ENCODE measurements around the gene TIMELESS. TPM values are rescaled to one million over a fixed set of nuclear protein-coding genes. Genes with fewer than 3 reads are reported as not detected.
A peak's percentile ranks its signal among the peaks of the same experiment; 100 is the strongest.

The TIMELESS gene
- total and polyA plus RNA-seq, 4 donors = 7.3 to 11.2 (median 9.0) TPM

- Histone ChIP-seq H3K36me3 (ENCODE audit: control insufficient read depth in 4 of 4, insufficient read depth in 4 of 4, low read length in 4 of 4) (peaks cover 0 to 2% (median under 1%) of the 10 kb centered on the region in 4 donors), H3K27ac (ENCODE audit: low read depth in 1 of 2, low read length in 1 of 2) (peak within 1 kb of the TSS; percentile 89 to 91), H3K27me3 (ENCODE audit: control insufficient read depth in 3 of 3, insufficient read depth in 3 of 3, low read length in 2 of 3) (no peaks in the 10 kb centered on the region), H3K4me3 (peak within 1 kb of the TSS; percentile 82), H3K9ac (ENCODE audit: insufficient read depth in 1 of 2, low read length in 2 of 2) (peak within 1 kb of the TSS; percentile 87 to 98), H3K9me3 (ENCODE audit: control insufficient read depth in 4 of 4, insufficient read depth in 3 of 4, low read length in 3 of 4) (no peaks in the 10 kb centered on the region), H3K4me1 (ENCODE audit: control insufficient read depth in 5 of 5, insufficient read depth in 5 of 5, low read length in 5 of 5) (peaks cover 0 to 13% (median 9%) of the 10 kb centered on the region in 5 donors)
- DNase-seq (peak; percentile 95 to 97 (median 95)), ATAC-seq (ENCODE audit: insufficient read depth, low FRiP score) (peak; percentile 96)
- peak; percentile 34 for TF ChIP-seq CTCF (IDR thresholded peaks at IDR 0.05; ENCODE audit: control extremely low read depth, extremely low read depth)
- WGBS, 2 donors = 0 to 1% methylated on average over 43 of the region's 43 CpGs
Observed at GRCh38 chr12:56468216-56469006, 19.2 kb upstream of the TIMELESS start, which contains the start of gene SPRYD4. Gene SPRYD4, plus strand, starts transcription at chr12:56468578. Its CDS starts 14 bp downstream, at chr12:56468592.

GRCh38 chr12:56462565-56462964, 13.3 kb upstream of the TIMELESS start:
- no peaks in the 10 kb centered on the region for H3K9me3 ChIP-seq (ENCODE audit: control insufficient read depth in 4 of 4, insufficient read depth in 3 of 4, low read length in 3 of 4)
- H3K36me3 ChIP-seq (ENCODE audit: control insufficient read depth in 4 of 4, insufficient read depth in 4 of 4, low read length in 4 of 4) = no peaks in the 10 kb centered on the region
- H3K27me3 ChIP-seq (ENCODE audit: control insufficient read depth in 3 of 3, insufficient read depth in 3 of 3, low read length in 2 of 3) = no peaks in the 10 kb centered on the region
- DNase-seq = no peak
- H3K9ac ChIP-seq (ENCODE audit: insufficient read depth in 1 of 2, low read length in 2 of 2) = no peak overlapping the region
- TF ChIP-seq CTCF (IDR thresholded peaks at IDR 0.05; ENCODE audit: control extremely low read depth, extremely low read depth) = no peak
- peaks cover 0 to 3% (median 0%) of the 10 kb centered on the region in 5 donors for H3K4me1 ChIP-seq (ENCODE audit: control insufficient read depth in 5 of 5, insufficient read depth in 5 of 5, low read length in 5 of 5)
- no peak overlapping the region for H3K27ac ChIP-seq (ENCODE audit: low read depth in 1 of 2, low read length in 1 of 2)
- H3K4me3 ChIP-seq = no peak overlapping the region
- ATAC-seq (ENCODE audit: insufficient read depth, low FRiP score) = no peak

GRCh38 chr12:56461235-56462159, 12.3 kb upstream of the TIMELESS start:
- no peak overlapping the region for H3K4me3 ChIP-seq
- 87 to 93% methylated on average over 11 of the region's 11 CpGs for WGBS, 2 donors
- no peaks in the 10 kb centered on the region for H3K27me3 ChIP-seq (ENCODE audit: control insufficient read depth in 3 of 3, insufficient read depth in 3 of 3, low read length in 2 of 3)
- ATAC-seq (ENCODE audit: insufficient read depth, low FRiP score) (no peak), DNase-seq (no peak)
- H3K27ac ChIP-seq (ENCODE audit: low read depth in 1 of 2, low read length in 1 of 2) = no peak overlapping the region
- peaks cover 0 to 3% (median 0%) of the 10 kb centered on the region in 5 donors for H3K4me1 ChIP-seq (ENCODE audit: control insufficient read depth in 5 of 5, insufficient read depth in 5 of 5, low read length in 5 of 5)
- TF ChIP-seq CTCF (IDR thresholded peaks at IDR 0.05; ENCODE audit: control extremely low read depth, extremely low read depth) = no peak
- H3K9ac ChIP-seq (ENCODE audit: insufficient read depth in 1 of 2, low read length in 2 of 2) = no peak overlapping the region
- no peaks in the 10 kb centered on the region for H3K9me3 ChIP-seq (ENCODE audit: control insufficient read depth in 4 of 4, insufficient read depth in 3 of 4, low read length in 3 of 4)
- no peaks in the 10 kb centered on the region for H3K36me3 ChIP-seq (ENCODE audit: control insufficient read depth in 4 of 4, insufficient read depth in 4 of 4, low read length in 4 of 4)
